GM18870 (cell line): ENCODE results near the gene TSNAXIP1.
"Not testable (repeated sequence)": the region's sequence is repeated elsewhere in the genome, so short reads cannot be mapped to it uniquely, and the experiment has no call there.

Experiments
- ATAC-seq: cut with Tn5 transposase; IDR thresholded peaks from one replicate; pipeline ENCODE4 v1.9.1; 2021; ENCODE audit warnings: moderate library complexity; ENCODE audit not compliant: unreplicated experiment

TSNAXIP1 gene

DNA sequence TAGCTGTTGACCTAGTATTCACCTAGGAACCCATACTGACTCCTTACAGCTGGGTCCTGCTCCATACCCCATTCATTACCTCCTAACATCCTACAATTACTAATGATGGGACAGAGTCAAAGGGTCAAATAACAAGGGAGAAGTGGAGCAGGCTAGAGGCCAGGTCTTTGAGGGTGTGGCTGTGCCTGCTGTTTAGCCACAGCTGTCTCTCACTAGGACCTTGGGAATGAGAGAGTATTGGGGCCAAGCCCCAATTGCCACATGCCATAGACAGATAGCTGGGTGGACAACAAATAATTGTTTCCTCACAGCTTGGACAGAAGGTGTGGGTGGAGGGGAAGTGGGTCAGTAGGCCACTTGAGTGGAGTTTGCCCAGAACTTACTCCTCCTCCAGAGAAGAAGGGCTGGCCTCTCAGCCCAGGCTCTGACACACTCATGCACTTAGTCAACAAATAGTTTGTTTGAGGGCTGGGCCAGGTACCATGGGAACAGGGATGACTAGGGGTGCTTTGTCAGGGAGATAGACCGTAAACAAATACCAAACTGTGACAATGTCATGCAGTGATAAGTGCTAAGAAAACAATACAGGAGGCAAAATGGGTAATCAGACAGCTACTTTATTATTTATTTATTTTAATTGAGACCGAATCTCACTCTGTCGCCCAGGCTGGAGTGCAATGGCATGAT, 51.0 kb downstream of the TSNAXIP1 start:
- no peak for ATAC-seq

GRCh38 chr16:67858500-67858899, 51.8 kb downstream of the TSNAXIP1 start:
- no peak for ATAC-seq

DNA sequence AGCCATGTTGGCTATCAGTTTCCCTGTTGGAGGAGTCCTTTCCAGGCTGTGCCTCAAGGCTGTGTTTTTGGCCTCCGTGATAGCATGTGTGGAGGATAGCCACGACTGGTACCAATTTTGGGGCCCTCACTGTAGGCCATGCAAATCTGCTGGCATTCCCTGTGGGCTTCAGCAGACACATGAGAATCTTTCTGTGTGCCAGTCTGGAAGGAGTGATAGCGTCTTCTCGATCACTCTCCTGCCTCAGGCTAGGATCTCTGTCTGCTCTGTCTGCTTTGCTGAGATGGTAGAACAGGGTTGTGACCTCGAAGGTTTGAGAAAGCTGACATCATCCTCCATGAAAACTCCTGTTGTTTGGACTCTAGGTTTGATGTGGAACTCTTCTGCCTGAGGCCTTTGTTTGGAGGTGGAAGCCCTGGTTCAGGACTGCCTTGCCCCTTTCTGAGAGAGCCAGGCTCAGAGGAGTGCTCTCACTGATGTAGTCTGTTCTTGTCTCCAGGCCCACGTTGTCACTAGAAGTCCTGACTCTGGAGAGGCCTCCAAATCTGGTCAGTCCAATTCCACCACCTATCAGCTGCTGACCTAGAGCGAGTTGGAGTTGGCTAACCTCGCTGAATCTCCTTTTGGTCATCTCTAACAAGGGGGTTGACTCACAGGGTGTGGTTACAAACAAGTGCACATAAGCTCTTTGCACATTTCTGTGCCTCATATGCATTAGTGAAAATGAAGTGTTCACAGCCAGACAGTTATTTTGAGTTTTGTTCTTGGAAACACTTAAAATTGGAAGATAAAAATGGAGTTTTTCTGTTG, 54.1 kb downstream of the TSNAXIP1 start:
- no peak for ATAC-seq

DNA sequence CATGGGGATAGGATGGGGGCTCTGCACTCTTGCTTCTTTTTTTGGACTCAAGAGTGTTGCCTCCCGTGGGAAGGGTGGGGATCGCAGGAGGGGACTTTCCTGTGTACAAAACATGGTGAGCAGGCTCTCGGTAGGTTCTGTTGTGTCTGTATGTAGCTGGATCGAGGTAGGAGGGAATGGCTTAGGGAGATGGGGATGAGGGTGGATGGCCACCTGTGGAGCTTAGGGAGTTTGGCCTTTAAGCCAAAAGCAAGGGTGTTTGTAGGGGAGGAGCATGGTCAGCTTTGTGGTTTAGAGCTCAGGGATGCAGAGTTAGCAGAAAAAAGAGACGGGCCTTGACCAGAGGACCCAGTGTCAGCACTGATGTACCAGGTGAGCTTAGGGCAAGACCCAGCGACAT, 55.2 kb downstream of the TSNAXIP1 start:
- no peak for ATAC-seq

GRCh38 chr16:67862623-67863583, 56.2 kb downstream of the TSNAXIP1 start:
- no peak for ATAC-seq

DNA sequence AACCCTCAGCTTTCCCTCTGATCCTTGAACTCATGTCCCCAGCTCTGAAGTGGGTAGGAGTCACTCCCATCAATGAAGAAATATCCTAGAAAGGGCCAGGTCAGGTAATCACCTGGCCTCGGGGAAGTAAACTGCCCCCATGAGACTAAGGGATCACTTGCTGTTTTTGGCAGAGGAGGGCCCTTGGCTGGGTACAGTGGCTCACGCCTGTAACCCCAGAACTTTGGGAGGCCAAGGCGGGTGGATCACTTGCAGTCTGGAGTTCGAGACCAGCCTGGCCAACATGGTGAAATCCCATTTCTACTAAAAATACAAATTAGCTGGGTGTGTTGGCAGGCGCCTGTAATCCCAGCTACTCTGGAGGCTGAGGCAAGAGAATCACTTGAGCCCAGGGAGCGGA, 57.4 kb downstream of the TSNAXIP1 start:
- not testable (repeated sequence) for ATAC-seq

DNA sequence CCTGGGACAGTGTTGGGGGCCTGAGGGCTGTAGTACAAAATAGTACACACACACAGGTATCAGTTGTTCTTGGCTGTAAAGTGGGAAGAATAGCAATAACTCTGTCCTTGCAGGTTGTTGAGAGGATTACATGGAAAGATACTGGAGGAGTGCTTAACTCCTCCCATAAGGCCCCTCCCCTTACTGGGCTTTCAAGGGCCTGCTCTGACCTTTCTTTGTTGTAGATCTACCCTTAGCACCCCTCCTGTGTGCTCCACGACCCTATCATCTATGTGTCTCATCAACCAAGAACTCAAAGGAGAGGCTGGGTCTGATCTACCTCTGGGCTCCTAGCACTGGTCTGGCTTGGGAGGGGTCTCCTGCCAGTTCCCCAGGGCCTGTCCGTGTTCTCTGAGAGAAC, 57.9 kb downstream of the TSNAXIP1 start:
- no peak for ATAC-seq

- ATAC-seq, result no peak
Observed at GRCh38 chr16:67865318-67865717, 58.6 kb downstream of the TSNAXIP1 start.

DNA sequence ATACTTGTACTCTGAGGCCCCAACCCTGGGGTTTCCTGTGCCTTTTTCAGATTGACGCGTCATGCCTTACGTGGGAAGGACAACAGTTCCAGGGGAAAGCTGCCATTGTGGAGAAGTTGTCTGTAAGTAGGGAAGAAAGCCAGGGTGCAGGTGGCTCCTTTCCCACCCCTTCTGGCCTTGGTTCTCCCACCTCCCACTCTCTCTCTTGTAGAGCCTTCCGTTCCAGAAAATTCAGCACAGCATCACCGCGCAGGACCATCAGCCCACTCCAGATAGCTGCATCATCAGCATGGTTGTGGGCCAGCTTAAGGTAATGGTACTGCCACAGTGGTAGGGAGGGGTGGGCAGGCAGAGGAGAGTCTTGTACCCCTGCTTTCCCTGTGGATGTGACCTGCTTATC, 61.6 kb downstream of the TSNAXIP1 start:
- no peak for ATAC-seq

DNA sequence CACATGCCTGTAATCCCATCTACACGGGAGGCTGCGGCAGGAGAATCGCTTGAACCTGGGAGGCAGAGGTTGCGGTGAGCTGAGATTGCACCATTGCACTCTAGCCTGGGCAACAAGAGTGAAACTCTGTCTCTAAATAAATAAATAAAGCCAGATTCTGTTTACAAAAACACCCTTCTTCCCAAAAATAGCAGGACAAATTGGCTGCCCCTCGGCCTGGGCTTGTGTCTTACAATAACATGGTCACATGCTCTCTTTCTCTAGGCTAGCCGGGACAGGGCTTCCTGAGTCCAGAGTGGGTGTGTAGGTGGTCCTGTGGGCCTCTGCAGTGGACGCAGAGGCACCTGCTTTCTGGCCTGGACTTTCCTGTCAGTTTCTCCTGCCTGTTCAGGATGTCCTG, 63.0 kb downstream of the TSNAXIP1 start:
- no peak for ATAC-seq

DNA sequence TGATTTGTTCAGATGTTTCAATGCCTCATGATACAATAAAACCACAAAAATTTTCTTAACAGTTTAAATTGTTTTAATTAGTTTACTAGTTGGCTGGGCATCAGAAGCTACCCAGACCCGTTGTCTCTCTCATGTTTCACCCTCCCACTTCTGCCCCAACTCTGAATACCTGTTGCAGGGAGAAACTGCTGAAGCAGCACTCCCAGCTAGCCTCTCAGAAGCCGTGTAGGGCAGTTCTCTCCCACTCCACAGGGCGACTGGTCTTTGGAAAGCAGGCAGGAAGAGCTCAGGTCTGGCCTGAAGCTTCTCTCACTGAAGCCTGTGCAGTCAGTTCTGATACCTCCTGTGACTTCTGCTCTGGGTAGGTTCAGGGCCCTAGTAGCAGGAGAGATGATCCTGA, 64.6 kb downstream of the TSNAXIP1 start:
- ATAC-seq, result no peak

DNA sequence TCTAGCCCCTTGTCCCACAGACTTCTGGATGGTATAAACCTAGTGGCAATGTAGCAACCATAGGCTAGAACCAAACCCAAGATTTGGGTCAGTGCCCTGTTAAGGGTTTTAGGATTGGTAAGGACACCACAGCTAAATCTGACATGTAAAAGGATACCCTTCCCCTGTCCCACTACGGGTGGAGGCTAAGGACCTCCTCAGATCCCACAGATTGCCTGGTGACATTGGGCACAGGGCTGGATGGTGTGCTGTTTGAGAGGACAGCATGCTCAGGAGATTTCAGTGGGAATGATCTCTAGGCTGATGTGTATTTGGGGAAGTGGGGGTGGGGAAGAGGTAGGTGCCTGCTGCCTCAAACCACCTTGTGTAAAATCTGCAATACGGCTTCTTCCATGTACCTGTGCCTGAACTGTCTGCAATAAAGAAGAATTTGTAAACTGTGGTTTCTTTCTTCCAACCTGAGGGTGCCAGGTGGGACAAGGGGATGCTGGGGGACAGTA, 65.5 kb downstream of the TSNAXIP1 start:
- ATAC-seq, result no peak

GRCh38 chr16:67872631-67873434, 66.1 kb downstream of the TSNAXIP1 start, which contains the start of gene EDC4:
TSS of gene EDC4 (plus strand) at chr16:67873052. CDS start at chr16:67873262, 210 bp downstream.
- no peak for ATAC-seq

GRCh38 chr16:67873435-67874370, 67.0 kb downstream of the TSNAXIP1 start:
- ATAC-seq, result no peak

DNA sequence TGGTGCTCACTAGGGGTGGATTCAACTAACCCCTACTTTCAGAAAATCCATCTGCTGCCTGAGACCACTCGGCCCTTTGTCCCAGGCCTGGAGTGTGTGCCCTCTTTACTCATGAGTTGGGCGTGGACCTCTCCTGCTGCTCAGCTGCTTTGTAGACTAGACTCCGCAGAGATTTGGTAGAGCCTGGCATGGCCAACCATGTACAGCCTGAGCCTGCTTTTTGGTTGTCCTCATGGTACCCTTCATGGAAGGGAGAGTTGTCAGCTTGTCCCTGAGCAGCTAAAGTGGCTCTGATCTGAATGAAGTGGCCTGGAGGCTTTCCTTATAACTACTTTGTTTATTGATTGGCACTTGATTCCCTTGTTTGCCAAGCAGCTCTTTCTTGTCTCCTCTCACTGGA, 67.7 kb downstream of the TSNAXIP1 start:
- ATAC-seq, result no peak

DNA sequence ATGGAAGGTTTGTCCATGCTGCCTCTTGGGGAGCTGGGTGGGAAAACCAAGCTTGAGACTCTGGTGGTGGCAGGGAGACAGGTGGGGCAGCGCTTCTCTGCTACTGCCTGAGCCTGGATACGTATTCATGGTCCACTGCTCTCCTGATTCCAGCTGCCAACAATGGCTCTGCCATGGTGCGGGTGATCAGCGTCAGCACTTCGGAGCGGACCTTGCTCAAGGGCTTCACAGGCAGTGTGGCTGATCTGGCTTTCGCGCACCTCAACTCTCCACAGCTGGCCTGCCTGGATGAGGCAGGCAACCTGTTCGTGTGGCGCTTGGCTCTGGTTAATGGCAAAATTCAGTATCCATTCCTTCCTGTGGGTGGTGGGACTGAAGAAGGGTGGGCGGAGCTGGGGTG, 70.4 kb downstream of the TSNAXIP1 start:
- ATAC-seq, result no peak
